Inferior parietal cortex (tissue), 1 donor: ENCODE data around the gene RFX2.
"Not testable (repeated sequence)": the region's sequence is repeated elsewhere in the genome, so short reads cannot be mapped to it uniquely, and the experiment has no call there.

Experiments used
- DNase-seq: peaks from one replicate; pipeline ENCODE4 v3.0.0-alpha.2; 2016; ENCODE audit errors: extremely low spot score

RFX2 gene

DNA sequence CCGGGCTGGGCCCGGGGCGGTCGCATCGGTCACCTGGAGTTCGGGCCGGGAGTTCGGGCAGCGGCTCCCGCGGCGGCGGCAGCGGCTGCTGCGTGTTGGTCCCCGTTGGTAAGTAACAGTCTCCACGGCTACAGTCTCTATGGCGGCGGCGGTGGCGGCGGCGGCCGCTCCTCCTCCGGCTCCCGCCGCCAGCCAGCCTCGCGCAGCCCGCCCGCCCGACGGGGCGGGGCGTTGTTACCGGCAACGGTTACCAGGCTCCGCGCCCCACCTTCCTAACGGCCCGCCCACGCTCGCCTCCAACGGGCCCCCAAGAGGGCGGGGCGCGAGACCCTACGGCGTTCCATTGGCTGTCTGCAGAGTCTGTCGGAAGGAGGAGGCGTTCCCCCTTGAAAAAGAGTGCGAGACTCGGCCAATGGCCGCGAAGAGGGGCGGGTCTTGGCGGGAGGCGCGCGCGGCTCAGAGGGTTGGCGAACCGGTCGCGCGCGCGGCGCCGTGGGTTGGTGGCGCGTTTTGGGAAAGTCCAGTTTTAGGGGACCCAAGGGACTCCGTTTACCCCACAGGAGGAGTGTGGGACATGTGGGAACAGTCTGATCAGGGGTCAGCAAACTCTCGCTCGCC is at the start of gene RFX2:
RFX2 (minus strand) TSS at position 141 of the 618 bp plus-strand sequence. CDS start 63,004 bp downstream, outside the sequence.
- DNase-seq: peak; percentile 99

DNA sequence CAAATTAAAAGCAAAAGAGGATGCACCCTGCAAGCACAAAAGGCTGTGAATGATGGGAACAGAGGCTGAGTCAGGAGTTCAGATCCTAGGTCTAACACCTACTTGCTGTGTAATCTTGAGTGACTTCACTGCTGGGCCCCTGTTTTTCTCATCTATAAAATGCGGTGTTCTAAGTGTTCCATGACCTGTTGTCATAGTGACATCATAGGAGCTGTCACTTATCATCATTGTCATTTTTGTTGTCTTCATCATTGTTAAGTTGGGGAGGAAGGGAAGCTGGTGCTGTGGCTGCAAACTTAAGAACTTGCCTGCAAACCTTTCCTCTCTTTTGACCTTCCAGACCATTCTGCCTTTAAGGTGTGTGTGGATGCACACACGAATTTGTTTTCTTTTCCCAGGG is 45.7 kb upstream of the RFX2 start:
- no peak for DNase-seq

DNA sequence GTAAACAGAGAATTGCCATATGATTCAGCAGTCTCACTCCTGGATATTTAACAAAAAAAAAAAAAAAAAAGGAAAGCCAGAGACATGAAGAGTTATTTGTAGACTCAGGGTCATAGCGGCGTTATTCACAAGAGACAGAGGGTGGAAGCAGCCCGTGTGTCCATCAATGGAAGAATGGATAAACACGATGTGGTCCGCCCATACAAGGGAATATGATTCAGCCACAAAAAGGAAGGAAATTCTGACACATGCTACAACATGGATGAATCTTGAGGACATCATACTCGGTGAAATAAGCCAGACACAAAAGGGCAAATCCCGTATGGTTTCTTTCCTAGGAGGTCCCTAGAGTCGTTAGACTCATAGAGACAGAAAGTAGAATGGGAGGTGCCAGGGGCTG is 40.0 kb upstream of the RFX2 start:
- no peak for DNase-seq

DNA sequence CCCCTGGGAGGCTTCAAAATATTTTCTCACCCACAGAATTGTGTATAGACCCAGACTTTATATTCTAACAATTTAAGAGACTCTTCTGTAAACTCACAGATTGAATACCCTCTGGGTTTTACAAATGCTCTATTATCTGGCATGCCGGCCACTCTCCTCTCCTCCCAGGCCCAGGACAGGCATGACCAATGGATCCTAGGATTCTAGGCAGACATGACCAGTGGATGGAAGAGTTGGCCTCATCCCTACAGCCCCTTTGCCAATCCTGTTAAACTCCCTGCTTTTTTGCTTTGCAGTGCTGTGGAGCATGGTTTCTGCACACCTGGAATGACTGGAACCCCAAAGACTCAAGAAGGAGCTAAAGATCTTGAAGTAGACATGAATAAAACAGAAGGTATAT is 30.9 kb upstream of the RFX2 start:
- no peak for DNase-seq

DNA sequence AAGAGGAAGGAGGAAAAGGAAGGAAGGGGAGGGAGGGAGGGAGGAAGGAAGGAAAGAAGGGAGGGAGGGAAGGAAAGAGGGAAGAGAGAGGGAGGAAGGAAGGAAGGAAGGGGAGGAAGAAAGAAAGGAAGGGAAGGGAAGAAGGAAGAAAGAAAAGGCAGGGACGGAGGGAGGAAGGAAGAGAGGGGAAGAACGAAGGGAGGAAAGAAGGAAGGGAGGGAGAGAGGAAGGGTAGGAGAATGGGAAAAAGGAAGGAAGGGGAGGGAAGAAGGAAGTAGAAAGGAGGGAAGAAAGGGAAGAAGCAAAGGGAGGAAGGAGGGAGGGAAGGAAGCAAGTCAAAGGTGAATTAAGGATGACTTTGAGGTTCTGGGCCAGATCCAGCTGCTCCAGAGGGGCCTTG is 28.2 kb upstream of the RFX2 start:
- no peak for DNase-seq

DNA sequence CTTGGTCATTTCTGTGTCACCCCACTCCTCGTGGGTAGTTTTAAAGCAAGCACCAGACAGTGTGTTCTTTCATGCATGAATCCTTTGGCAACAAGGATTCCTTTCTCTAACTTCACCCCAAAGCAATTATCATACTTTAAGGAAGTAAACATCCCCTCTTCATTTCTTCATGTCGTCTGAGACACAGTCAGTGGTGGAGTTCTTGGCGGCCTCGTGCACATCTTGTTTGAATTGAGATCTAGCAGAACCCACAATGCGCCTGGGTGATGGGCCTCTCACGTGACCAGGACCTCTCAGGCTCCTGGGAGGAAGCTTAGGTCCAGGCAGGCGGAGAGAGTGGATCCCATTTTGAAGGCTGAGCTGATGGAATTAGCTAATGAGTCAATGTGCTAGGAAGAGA is 27.8 kb upstream of the RFX2 start:
- no peak for DNase-seq

DNA sequence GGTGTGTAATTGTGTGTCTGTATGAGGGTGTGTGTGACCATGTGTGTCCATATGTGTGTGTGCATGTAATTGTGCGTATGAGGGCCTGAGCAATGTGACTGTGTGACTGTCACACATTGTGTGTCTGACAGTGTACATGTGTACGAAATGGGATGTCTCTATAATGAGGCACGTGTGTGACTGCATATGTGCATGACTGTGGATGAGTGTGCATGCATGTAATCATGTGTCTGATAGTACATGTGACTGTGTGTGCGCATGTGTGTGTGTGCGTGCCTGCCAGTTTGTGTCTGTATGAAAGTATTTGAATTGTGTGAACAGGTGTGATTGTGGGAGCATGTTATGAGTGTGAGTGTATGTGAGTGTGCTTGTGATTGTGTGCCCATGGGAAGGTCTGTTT is 22.9 kb upstream of the RFX2 start:
- DNase-seq: no peak

DNA sequence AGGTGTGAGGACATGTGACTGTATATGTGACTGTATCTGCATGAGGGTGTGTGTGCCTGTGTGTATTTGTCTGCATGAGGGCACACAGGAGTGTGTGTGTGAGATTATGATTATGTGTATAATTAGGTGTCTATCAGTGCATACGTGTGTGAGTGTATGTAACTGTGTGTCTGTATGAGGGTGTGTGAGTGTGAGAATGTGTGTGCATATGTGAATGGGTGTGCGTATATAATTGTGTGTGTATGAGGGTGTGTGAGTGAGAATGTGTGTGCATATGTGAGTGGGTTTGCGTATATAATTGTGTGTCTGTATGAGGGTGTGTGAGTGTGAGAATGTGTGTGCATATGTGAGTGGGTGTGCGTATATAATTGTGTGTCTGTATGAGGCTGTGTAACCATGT is 22.2 kb upstream of the RFX2 start:
- DNase-seq: no peak

DNA sequence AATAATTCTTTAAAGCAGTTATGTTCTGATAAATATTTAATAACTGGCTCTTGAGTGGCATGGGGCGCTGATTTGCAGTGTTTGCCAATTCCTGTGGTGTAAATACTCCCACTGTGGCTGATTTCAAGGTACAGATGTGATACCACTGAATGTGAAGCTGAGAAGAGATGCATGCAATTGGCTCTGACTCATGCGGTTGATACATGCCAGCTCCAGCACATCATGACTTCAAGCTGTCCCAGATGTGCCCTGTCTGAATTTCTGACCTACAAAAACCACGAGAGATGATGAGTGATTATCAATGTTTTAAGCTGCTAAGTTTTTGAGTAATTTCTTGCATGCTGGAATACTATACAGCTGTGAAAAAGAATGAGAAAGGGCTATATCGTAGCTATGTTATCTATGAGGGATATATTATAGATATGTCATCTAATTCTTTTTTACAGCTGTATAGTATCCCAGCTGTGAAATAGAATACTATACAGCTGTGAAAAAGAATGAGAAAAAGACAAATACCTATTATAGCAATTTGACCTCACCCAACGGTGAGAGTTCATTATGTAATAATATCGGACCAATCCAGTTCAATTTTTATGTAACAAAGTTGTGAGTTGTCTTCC is 17.5 kb upstream of the RFX2 start:
- DNase-seq: no peak

DNA sequence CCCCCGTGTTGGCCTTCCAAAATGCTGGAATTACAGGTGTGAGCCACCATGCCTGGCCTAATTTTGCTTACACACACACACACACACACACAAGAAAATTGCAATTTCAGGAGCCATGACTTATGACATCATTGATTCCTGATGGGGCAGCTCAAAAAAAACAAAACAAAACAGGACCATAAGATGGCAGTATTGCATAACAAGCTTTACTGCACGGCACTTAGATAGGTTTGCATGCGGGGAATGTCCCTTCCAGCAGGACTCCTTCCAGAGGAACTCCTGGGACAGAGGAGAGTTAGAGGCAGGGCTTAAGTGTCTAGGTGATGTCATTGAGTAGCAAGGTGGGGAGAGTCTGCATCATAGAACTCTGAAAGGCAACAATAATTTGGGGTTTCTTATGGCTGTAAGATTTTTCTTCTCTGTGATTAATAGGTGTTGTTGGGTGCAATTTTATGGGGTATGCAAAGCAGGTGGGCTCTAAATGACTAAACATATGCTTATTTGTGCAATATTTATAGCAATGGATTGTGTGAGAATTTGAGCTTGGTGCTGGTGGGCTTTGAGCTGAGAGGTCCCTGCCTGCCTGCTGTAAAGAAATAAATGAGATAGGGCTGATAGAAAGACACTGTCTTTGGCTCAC is 16.2 kb upstream of the RFX2 start:
- no peak for DNase-seq

DNA sequence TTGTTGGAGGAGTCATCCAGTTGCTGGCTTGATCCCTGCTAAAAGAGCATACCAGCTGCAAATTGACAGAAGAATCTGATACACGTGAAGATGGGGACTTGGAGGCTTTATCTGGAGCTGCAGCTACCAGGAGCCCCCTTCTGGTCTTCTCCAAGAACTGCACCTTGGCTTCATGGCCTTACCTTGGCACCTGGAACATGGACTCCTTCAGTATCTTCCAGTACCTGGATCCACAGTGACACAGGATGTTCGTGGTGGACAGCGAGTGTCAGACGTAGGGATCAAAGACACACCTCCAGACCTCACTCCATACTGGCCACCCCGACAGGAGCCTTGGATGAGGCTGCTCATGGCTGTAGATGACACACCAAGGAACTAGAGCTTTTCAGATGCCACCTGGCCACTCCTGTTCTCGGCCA is 15.3 kb upstream of the RFX2 start:
- peak; percentile 66 for DNase-seq

DNA sequence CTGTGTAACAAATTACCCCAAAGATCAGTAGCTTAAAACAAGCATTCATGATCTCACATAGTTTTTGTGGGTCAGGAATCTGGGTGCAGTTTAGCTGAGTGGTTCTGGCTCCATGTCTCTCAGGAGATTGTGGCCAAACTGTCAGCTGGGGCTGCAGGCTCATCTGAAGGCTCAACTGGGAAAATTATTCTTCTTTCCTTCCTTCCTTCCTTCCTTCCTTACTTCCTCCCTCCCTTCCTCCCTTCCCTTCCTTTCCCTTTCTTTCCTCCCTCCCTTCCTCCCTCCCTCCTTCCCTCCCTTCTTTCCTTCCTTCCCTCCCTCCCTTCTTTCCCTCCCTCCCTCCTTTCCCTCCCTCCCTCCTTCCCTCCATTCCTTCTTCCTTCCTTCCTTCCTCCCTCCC is 8.7 kb upstream of the RFX2 start:
- no peak for DNase-seq

DNA sequence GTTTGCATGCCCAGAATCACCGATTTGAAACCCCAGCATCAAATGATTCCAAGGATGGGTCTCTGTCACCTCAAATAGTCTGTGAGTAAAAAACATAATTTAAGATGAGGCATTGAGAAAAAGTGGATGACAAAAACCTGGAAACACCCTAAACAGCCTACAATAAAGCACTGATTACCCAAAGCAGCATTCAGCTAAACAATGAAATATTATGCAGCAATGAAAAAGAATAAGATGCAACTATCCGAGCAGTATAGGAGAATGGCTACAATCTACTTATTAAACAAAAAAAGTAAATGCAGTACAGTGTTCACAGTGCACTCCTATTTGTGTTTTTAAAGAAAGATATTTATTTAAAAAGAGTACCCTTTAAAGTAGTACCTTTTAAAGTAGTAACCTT is 7.7 kb upstream of the RFX2 start:
- no peak for DNase-seq

DNA sequence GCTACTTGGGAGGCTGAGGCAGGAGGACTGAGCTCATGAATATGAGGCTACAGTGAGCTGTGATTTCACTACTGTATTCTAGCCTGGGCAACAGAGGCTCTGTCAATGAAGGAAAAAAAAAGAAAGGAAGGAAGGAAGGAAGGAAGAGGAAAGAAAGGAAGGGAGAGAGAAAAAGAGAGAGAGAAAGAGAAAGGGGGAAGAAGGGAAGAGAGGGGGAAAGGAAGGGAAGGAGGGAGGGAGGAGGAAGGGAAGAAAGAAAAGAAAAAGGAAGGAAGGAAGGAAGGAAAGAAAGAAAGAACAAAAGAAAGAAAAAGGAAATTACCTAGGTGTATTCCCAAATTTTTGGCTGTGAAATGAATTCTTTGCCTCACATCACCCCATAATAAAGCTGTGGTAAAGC is 7.2 kb upstream of the RFX2 start:
- no peak for DNase-seq

DNA sequence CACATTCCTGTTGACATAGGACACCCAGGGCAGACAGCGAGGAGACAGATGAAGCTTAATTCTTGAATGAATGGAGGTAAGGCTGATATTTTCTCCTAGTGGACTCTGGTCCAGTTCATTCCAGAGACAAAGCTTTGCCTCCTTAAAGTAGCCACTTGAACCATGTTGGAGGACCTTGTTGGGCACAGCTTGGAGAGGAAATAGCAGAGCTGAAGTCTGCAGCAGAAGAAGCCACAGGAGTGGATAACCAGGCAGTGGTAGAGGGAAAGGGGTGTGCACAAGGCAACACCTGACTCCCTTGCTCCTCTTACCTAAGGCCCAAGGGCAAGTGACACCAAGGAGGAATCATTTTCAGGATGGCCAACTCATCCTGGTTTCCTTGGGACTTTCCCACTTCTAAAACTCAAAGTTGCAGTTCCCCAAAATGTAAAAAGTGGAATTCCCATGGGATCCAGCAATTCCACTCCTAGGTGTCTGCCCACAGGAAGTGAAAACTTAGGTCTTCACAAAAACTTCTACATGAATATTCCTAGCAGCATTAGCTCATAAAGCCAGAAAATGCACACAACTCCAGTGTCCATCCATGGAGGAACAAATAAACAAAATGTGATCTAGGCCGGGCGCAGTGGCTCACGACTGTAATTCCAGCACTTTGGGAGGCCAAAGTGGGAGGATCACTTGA is 6.6 kb upstream of the RFX2 start:
- DNase-seq: no peak

DNA sequence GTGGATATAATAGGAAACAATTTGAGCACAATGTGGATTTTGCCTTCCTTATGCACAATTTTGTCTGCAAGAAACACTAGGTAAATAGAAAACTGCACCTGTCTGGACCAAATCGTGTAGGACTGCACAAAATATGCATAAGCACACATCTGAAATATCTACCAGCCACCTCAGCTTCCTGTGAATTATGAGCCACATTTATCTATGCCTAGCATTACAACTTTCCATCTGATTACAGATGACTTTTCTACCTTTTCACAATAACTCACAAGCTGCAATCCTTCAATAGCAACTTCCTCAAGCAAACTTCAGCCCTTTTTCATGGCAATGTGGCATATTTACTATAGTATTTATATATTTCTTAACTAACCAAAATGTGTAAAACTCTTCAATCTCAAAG is 5.7 kb upstream of the RFX2 start:
- DNase-seq: no peak

DNA sequence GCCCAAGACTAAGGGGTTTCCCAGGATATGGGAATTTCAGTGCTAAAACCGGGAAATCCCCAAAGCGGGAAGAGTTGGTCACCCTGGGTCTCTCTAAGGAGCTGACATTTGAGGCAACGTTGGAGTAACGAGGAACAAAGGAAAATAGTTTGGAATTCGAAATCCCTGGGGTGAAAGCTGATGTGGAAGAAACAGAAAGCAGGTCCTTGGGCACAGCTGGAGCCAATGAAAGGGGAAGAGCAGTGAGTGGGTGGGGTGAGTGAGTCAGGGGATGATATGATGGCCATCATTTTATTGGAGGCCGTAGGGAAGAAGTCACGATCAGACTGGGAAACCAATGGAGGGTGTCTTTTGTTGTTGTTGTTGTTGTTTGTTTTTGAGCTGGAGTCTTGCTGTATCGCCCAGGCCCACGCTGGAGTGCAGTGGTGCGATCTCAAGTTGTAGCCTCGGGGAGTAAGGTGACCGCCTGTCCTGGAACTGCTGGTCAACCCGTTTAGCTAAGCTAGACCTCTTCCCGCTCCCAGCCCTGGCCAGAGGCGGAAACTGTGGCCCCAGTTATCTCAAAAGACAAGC is 3.4 kb upstream of the RFX2 start:
- no peak for DNase-seq

DNA sequence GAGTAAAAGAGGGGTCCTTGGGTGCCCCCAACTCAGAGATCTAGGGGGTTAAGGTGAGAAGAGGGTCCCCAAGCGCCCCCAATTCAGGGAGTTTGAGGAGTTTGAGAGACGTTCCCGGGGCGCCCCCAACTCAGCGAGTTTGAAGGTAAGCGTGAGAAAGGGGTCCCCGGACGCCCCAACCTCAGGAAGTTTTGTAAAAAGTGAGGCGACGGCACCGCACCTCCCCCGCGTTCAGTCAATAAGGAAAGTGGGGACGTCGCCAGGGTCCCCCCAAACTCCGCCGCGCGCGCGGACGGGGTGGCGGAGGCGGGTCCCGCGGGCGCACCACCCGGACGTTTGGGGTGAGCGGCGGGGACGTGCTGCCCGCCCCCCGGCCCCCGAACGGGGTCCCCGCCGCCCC is 353 bp downstream of the RFX2 start:
- DNase-seq: no peak

DNA sequence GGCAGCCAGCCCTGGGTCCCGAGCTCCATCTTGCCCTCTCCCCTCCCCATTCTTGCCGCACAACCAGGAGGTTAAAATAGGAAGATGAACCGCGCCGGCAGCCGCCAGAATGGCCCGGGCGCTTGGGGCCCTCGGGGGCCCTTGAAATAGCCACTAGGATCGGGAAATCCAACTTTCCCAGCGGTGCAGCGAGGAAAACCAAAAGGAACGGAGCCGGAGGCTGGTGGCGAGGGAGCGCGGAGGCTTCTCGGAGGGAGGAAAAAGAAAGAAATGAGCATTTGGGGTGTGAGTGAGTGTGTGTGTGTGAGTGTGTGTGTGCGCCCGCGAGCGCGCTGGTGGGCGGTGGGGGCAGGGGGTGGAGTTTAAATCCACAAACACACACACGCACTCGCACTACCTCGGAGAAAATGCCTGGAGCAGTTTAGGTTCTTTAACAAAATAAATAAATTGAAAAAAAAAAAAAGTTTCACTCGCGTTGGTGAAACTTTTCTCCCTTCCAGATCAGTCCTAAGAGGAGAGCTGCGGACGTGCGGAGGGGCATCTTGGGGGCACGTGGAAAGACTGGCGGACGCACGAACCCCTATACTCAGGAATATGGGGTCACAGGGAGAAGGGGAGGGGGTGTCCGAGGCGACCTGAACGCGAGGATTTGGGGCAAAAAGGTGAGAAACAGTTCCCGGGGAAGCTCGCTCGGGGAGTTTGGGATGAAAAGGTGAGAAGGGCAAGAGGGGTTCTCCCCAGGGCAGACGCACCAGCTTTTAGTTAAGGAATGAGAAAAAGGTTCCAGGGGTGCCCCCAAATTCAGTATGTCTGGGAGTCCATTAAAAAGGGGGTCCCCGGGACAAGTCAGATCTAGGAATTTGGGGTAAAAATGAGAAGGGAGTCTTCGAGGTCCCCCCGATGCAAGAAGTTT is 1.3 kb downstream of the RFX2 start:
- no peak for DNase-seq

DNA sequence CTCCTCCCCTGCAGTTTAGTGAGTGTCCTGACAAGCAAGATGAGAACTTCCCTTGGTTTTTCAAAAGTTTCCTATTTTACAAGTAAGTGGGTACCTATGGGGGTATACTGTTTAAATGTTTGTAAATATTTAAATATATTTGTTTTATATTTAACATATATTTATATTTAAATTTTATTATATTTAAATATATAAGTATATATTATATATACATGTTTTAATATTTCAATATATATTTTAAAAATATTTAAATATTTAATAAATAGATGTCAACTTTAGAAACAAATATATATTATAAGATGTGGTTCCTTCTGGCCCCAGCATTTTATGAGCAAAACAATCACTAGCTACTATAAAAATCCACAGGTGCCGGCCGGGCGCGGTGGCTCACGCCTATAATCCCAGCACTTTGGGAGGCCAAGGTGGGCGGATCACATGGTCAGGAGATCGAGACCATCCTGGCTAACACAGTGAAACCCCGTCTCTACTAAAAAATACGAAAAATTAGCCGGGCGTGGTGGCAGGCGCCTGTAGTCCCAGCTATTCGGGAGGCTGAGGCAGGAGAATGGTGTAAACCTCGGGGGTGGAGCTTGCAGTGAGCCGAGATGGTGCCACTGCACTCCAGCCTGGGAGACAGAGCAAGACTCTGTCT is 3.5 kb downstream of the RFX2 start:
- not testable (repeated sequence) for DNase-seq

DNA sequence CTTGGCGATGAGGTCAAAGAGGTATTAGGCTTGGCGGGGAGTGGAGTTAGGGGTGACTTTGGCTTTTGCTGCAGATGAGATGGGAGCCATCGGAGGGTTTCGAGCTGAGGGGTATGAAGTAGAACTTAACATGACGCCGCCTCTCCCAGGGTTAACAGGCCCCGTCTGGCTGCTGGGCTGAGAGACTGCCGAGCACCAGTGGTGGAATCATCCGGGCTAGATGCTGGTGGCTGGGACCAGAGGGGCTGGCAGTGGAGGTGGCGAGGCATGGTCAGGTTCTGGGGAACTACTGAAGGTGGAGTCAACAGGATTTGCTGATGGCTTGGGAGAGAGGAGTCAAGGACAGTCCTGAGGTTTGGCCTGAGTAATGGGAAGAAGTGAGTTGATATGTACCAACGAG is 4.9 kb downstream of the RFX2 start:
- DNase-seq: no peak
